OCI-LY7 (cell line): Measurements from ENCODE around the gene SP8.

ENCODE experiments used
- CTCF ChIP-seq: fragments of 200-600 bp; sonication (generic); conservative IDR thresholded peaks from 2 replicates; pipeline ENCODE4 v1.5.1; 2014; ENCODE audit warnings: mild to moderate bottlenecking, antibody characterized with exemption, low read length, moderate library complexity, mixed read lengths
- EZH2phosphoT487 ChIP-seq: fragments of 200-600 bp; sonication (generic); IDR thresholded peaks from 2 replicates; pipeline ENCODE4 v1.6.1; 2018; ENCODE audit warnings: low read depth, borderline replicate concordance, mild to moderate bottlenecking, mixed run types, antibody characterized with exemption, low read length, moderate library complexity, mixed read lengths

- TF ChIP-seq EZH2phosphoT487 (no peak), CTCF (no peak)
These were observed 44.9 kb downstream of the SP8 start for GRCh38 chr7:20741801-20742200.
